Heart left ventricle (tissue), 13 donors: Measurements from ENCODE around the gene RPS10.

Source experiments
- CTCF ChIP-seq, 12 donors: fragments of 200-600 bp; sonication (generic) in 4 of 12; IDR thresholded peaks; one replicate each; pipeline versions ENCODE4 v1.5.0 to v1.8.0; 2018 to 2022; ENCODE audit warnings: antibody characterized with exemption in 12 of 12, mild to moderate bottlenecking in 5 of 12
- POLR2A ChIP-seq, 2 donors: fragments of 450-650 bp; IDR thresholded peaks; one replicate each; pipeline ENCODE4 v1.6.1; 2017; ENCODE audit warnings: antibody characterized with exemption in 2 of 2, mild to moderate bottlenecking in 2 of 2, moderate library complexity in 2 of 2
- donor health status: ischemic (EF 13 %, LVEDD 7.1; RV severe dilation, severe dysfunction).
- donor health status: DM: no; HTN: yes; CAD: no.
- donor health status: DM: no; HTN: no; CAD: no.
- donor health status: ischemic (EF 25% LVEDD 6.9; RV normal size, moderate dysfunction).
- donor health status: ischemic (EF 25% LVEDD 5.7; RV mildly dilated, moderate dysfunction).
- donor health status: ischemic (EF 35%, LVEDD 5.7; RV mildly dilated, moderate dysfunction).
- donor health status: nonischemic (EF 11% LVEDD 7.7; RV severe dilation, severe dysfunction).
- donor health status: DM: yes; HTN: yes; CAD: no.
- donor health status: PGD.
- donor health status: ischemic (EF 29% LVEDD 5.4; RV normal size, mild dysfunction).
- donor health status: nonischemic (EF 23%, LVEDD 6.1; RV moderate dilation, normal function).

- TF ChIP-seq POLR2A (IDR thresholded peaks at IDR 0.05) (no peak), CTCF (IDR thresholded peaks at IDR 0.05) (no peak)
These were observed 42.6 kb upstream of the RPS10 start for GRCh38 chr6:34468378-34468892.
